Neural cell (in vitro differentiated cells): ENCODE data around the gene OR2G2. TPM values are rescaled to one million over a fixed set of nuclear protein-coding genes. Genes with fewer than 3 reads are reported as not detected.

ENCODE experiments used
- H2AFZ ChIP-seq: fragments of 200-600, 300-800 bp; sonication (generic), shearing (Covaris generic); 2 replicates; pipeline ENCODE4 v1.6.0; 2014; ENCODE audit warnings: low read depth, mild to moderate bottlenecking, antibody characterized with exemption, low read length, moderate library complexity
- H3F3A ChIP-seq: fragments of 200-600 bp; shearing (Covaris generic); 2 replicates; pipeline ENCODE4 v1.6.1; 2016; ENCODE audit warnings: mild to moderate bottlenecking, moderate library complexity, mixed read lengths, antibody characterized with exemption, low read length; ENCODE audit not compliant: insufficient read depth, poor library complexity, severe bottlenecking
- H3K27ac ChIP-seq: fragments of 200-600, 300-800 bp; sonication (generic), shearing (Covaris generic); 2 replicates; pipeline ENCODE4 v1.5.1; 2014; ENCODE audit warnings: mild to moderate bottlenecking, low read length, moderate library complexity
- H3K27me3 ChIP-seq: fragments of 300-800, 200-600 bp; sonication (generic), shearing (Covaris generic); 2 replicates; pipeline ENCODE4 v1.6.0; 2014; ENCODE audit warnings: mild to moderate bottlenecking, low read depth, low read length, moderate library complexity; ENCODE audit not compliant: insufficient read depth
- H3K36me3 ChIP-seq: fragments of 300-800, 200-600 bp; sonication (generic), shearing (Covaris generic); 2 replicates; pipeline ENCODE4 v1.5.1; 2014; ENCODE audit warnings: mild to moderate bottlenecking, antibody characterized with exemption, low read length, moderate library complexity; ENCODE audit not compliant: insufficient read depth
- H3K4me2 ChIP-seq: fragments of 300-800, 200-600 bp; sonication (generic), shearing (Covaris generic); 2 replicates; pipeline ENCODE4 v1.6.0; 2014; ENCODE audit warnings: mild to moderate bottlenecking, low read length
- H3K4me3 ChIP-seq: fragments of 300-800, 200-600 bp; sonication (generic), shearing (Covaris generic); 2 replicates; pipeline ENCODE4 v1.5.1; 2014; ENCODE audit warnings: mild to moderate bottlenecking, low read length, moderate library complexity
- H3K79me2 ChIP-seq: fragments of 200-600 bp; shearing (Covaris generic); replicated peaks from 2 replicates; pipeline ENCODE4 v1.6.0; 2014; ENCODE audit warnings: mild to moderate bottlenecking, low read length, moderate library complexity; ENCODE audit not compliant: insufficient read depth
- H3K9ac ChIP-seq: fragments of 300-800, 200-600 bp; sonication (generic), shearing (Covaris generic); 2 replicates; pipeline ENCODE4 v1.6.1; 2016; ENCODE audit warnings: mild to moderate bottlenecking, low read length, mixed read lengths
- H3K9me2 ChIP-seq: fragments of 200-600 bp; shearing (Covaris generic); 2 replicates; pipeline ENCODE4 v1.6.1; 2016; ENCODE audit warnings: mild to moderate bottlenecking, low read length, mixed read lengths; ENCODE audit not compliant: insufficient read depth
- H3K9me3 ChIP-seq: fragments of 200-600, 300-800 bp; sonication (generic), shearing (Covaris generic); 2 replicates; pipeline ENCODE4 v1.6.1; 2016; ENCODE audit warnings: mild to moderate bottlenecking, mixed run types, low read length, moderate library complexity, mixed read lengths
- H4K20me1 ChIP-seq: fragments of 200-600 bp; shearing (Covaris generic); 2 replicates; pipeline ENCODE4 v1.6.1; 2016; ENCODE audit warnings: mild to moderate bottlenecking, mixed run types; ENCODE audit not compliant: insufficient read depth
- EZH2 ChIP-seq: fragments of 200-600, 300-800 bp; shearing (Covaris generic), sonication (generic); IDR thresholded peaks from 2 replicates; pipeline ENCODE4 v1.6.1; 2014; ENCODE audit warnings: antibody characterized with exemption, low read length, borderline replicate concordance, mild to moderate bottlenecking; ENCODE audit not compliant: insufficient read depth, poor library complexity, severe bottlenecking
- MXI1 ChIP-seq: fragments of 450-650 bp; conservative IDR thresholded peaks from 2 replicates; pipeline ENCODE4 v1.6.1; 2014; ENCODE audit warnings: antibody characterized with exemption, mild to moderate bottlenecking; ENCODE audit not compliant: poor library complexity, severe bottlenecking
- POLR2AphosphoS5 ChIP-seq: IDR thresholded peaks from 2 replicates; pipeline ENCODE4 v1.6.1; 2012
- RAD21 ChIP-seq: fragments of 450-650 bp; conservative IDR thresholded peaks from 2 replicates; pipeline ENCODE4 v1.6.1; 2014; ENCODE audit warnings: antibody characterized with exemption, mild to moderate bottlenecking, moderate library complexity
- REST ChIP-seq: IDR thresholded peaks from 2 replicates; pipeline ENCODE4 v1.6.1; 2012; ENCODE audit warnings: borderline replicate concordance
- SMC3 ChIP-seq: fragments of 450-650 bp; conservative IDR thresholded peaks from 2 replicates; pipeline ENCODE4 v1.6.1; 2014; ENCODE audit warnings: antibody characterized with exemption, mild to moderate bottlenecking, moderate library complexity; ENCODE audit not compliant: poor library complexity
- TAF1 ChIP-seq: IDR thresholded peaks from 2 replicates; pipeline ENCODE4 v1.6.1; 2012; ENCODE audit warnings: low read depth
- polyA plus RNA-seq: library from polyadenylated mRNA; depleted of rRNA; stranded (reverse); fragments of >200 nt; gene quantifications from 2 replicates; pipeline ENCODE4 v1.2.3, GENCODE V29; 2014
- TF ChIP-seq, protein P1 (sequence below): fragments of 450-650 bp; IDR thresholded peaks from 2 replicates; pipeline ENCODE4 v1.5.1; 2014; ENCODE audit warnings: antibody characterized with exemption, mild to moderate bottlenecking, moderate library complexity; ENCODE audit not compliant: poor library complexity, severe bottlenecking

Gene OR2G2
- polyA plus RNA-seq, 1 donor from 2014 or later, result not detected

DNA sequence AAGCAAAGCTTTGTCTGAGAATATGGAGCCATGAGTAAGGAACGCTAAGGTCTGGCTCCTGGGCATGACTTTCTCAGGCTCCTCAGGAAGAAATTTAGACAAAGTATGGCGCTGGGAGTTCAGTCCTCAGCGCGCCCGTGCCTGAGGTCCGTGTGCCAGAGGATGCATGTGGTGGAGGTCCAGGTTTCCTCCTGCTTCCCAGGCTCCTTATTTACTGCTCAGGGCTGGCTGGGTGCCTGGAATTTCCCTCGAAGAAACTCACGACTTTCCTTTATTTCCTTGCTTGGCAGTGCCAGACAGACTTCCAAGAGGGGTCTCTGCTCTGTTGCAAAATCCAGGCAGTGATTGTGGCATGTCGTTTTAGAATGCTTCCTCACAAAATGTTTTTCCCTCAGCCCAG is 26.0 kb upstream of the OR2G2 start:
- Histone ChIP-seq H3K27me3 (no peaks in the 10 kb centered on the region), H3K9me3 (no peaks in the 10 kb centered on the region), H3K9ac (no peak overlapping the region), H3F3A (no peaks in the 10 kb centered on the region), H3K4me2 (no peak overlapping the region), H4K20me1 (no peaks in the 10 kb centered on the region), H3K4me3 (no peak overlapping the region), H3K27ac (no peak overlapping the region), H3K36me3 (no peaks in the 10 kb centered on the region), H3K9me2 (no peaks in the 10 kb centered on the region), H2AFZ (no peak overlapping the region), H3K79me2 (no peaks in the 10 kb centered on the region)
- TF ChIP-seq, protein P1, sequence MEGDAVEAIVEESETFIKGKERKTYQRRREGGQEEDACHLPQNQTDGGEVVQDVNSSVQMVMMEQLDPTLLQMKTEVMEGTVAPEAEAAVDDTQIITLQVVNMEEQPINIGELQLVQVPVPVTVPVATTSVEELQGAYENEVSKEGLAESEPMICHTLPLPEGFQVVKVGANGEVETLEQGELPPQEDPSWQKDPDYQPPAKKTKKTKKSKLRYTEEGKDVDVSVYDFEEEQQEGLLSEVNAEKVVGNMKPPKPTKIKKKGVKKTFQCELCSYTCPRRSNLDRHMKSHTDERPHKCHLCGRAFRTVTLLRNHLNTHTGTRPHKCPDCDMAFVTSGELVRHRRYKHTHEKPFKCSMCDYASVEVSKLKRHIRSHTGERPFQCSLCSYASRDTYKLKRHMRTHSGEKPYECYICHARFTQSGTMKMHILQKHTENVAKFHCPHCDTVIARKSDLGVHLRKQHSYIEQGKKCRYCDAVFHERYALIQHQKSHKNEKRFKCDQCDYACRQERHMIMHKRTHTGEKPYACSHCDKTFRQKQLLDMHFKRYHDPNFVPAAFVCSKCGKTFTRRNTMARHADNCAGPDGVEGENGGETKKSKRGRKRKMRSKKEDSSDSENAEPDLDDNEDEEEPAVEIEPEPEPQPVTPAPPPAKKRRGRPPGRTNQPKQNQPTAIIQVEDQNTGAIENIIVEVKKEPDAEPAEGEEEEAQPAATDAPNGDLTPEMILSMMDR, result no peak
- TF ChIP-seq POLR2AphosphoS5, result no peak
- no peak for TF ChIP-seq SMC3
- no peak for TF ChIP-seq RAD21
- no peak for TF ChIP-seq MXI1
- TF ChIP-seq REST, result no peak
- TF ChIP-seq EZH2, result no peak
- TF ChIP-seq TAF1, result no peak

DNA sequence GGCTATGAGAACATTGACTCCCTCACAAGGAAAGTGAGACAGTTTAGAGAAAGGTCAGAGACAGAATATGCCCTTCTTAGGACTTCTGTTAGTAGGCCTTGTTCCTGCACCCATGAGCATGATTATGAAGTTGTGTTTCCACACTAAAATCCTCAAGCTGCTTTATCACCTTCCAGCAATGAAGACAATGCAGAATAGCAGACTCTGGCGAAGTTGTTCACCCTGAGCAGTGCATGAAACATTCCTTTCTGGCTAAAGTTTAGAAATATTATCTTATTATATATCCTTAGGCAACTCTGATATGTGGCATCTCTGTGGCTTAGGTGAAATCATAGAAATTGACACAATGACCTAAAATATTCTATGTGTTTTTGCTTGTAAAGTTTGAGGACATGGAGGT is 13.9 kb upstream of the OR2G2 start:
- H3K79me2 ChIP-seq, result no peaks in the 10 kb centered on the region
- no peaks in the 10 kb centered on the region for H3K27me3 ChIP-seq
- no peak overlapping the region for H3K9ac ChIP-seq
- TF ChIP-seq, protein P1, result no peak
- TF ChIP-seq RAD21 (no peak), TAF1 (no peak)
- H3F3A ChIP-seq, result no peaks in the 10 kb centered on the region
- H4K20me1 ChIP-seq, result no peaks in the 10 kb centered on the region
- H3K27ac ChIP-seq, result no peak overlapping the region
- H3K4me3 ChIP-seq, result no peak overlapping the region
- no peaks in the 10 kb centered on the region for H3K9me2 ChIP-seq
- no peaks in the 10 kb centered on the region for H3K36me3 ChIP-seq
- H2AFZ ChIP-seq, result no peak overlapping the region
- no peak overlapping the region for H3K4me2 ChIP-seq
- H3K9me3 ChIP-seq, result no peaks in the 10 kb centered on the region
